Mammary epithelial cell (primary cell): ENCODE results near the gene TARDBP.

Source experiments
- CTCF ChIP-seq, 2 donors: IDR thresholded peaks in 1 of 2; conservative IDR thresholded peaks in 1 of 2; 2 replicates each; pipeline ENCODE4 v1.5.1; 2011 to 2012; ENCODE audit warnings: inconsistent platforms in 2 of 2, low read length in 2 of 2, mild to moderate bottlenecking in 2 of 2, control low read depth in 1 of 2, low read depth in 1 of 2; ENCODE audit not compliant: insufficient read depth in 1 of 2; ENCODE audit errors: extremely low read depth in 1 of 2
- EZH2 ChIP-seq: IDR thresholded peaks from 2 replicates; pipeline ENCODE4 v1.6.1; 2012; ENCODE audit warnings: low read length, inconsistent platforms, borderline replicate concordance

GRCh38 chr1:11056504-11056903 lies 44.0 kb downstream of the TARDBP start:
- TF ChIP-seq CTCF (conservative IDR thresholded peaks at IDR 0.05 in 1 of 2, IDR thresholded peaks at IDR 0.05 in 1 of 2; ENCODE audit: extremely low read depth in 1 of 2, insufficient read depth in 1 of 2, low read depth in 1 of 2, low read length in 2 of 2) (no peak), EZH2 (no peak)
